Mesenchymal stem cell (in vitro differentiated cells and primary cell): Measurements from ENCODE around the gene MGMT.

Experiments
- DNase-seq: peaks from one replicate; pipeline ENCODE4 v3.0.0-alpha.2; 2013
- H2AFZ ChIP-seq: one replicate; pipeline ENCODE4 v1.6.1; 2013; ENCODE audit warnings: low read depth, mild to moderate bottlenecking, control low read depth, inconsistent platforms, low read length, moderate library complexity
- H2AK5ac ChIP-seq: 2 replicates; pipeline ENCODE4 v1.6.1; 2013; ENCODE audit warnings: low read length, moderate library complexity, mild to moderate bottlenecking, inconsistent platforms; ENCODE audit not compliant: severe bottlenecking
- H2BK120ac ChIP-seq: one replicate; pipeline ENCODE4 v1.6.1; 2013; ENCODE audit warnings: low read depth, mild to moderate bottlenecking, inconsistent platforms, low read length, moderate library complexity
- H2BK12ac ChIP-seq, 2 experiments: one replicate each; pipeline ENCODE4 v1.6.1; 2013; ENCODE audit warnings: inconsistent platforms in 2 of 2, low read length in 2 of 2, mild to moderate bottlenecking in 2 of 2, moderate library complexity in 2 of 2, control low read depth in 1 of 2
- H2BK15ac ChIP-seq: one replicate; pipeline ENCODE4 v1.6.1; 2013; ENCODE audit warnings: mild to moderate bottlenecking, low read depth, inconsistent platforms; ENCODE audit not compliant: poor library complexity, severe bottlenecking
- H2BK5ac ChIP-seq: 2 replicates; pipeline ENCODE4 v1.6.1; 2013; ENCODE audit warnings: low read depth, mild to moderate bottlenecking, low read length, control low read depth, inconsistent platforms; ENCODE audit not compliant: poor library complexity, severe bottlenecking
- H3K14ac ChIP-seq, 2 experiments: one replicate each; pipeline ENCODE4 v1.6.1; 2013; ENCODE audit warnings: inconsistent platforms in 2 of 2, low read length in 2 of 2, control low read depth in 1 of 2, mild to moderate bottlenecking in 1 of 2, moderate library complexity in 1 of 2
- H3K18ac ChIP-seq, 2 experiments: one replicate each; pipeline ENCODE4 v1.6.1; 2013; ENCODE audit warnings: inconsistent platforms in 2 of 2, low read length in 2 of 2, control low read depth in 1 of 2, low read depth in 1 of 2, mild to moderate bottlenecking in 1 of 2
- H3K23ac ChIP-seq, 2 experiments: one replicate each; pipeline ENCODE4 v1.6.1; 2013; ENCODE audit warnings: inconsistent platforms in 2 of 2, low read length in 2 of 2, mild to moderate bottlenecking in 2 of 2, moderate library complexity in 2 of 2, control low read depth in 1 of 2
- H3K27ac ChIP-seq: 2 replicates; pipeline ENCODE4 v1.5.1; 2013; ENCODE audit warnings: mild to moderate bottlenecking, moderate library complexity, low read length, control low read depth, inconsistent platforms; ENCODE audit not compliant: poor library complexity, severe bottlenecking
- H3K27me3 ChIP-seq, 2 experiments: 2 replicates each; pipeline versions ENCODE4 v1.6.1 to v1.7.0; 2013; ENCODE audit warnings: low read length in 2 of 2, mild to moderate bottlenecking in 2 of 2, moderate library complexity in 2 of 2, control low read depth in 1 of 2, inconsistent platforms in 1 of 2; ENCODE audit not compliant: control insufficient read depth in 1 of 2, insufficient read depth in 1 of 2
- H3K36me3 ChIP-seq, 2 experiments: 2 replicates each; pipeline versions ENCODE4 v1.6.1 to v1.7.0; 2013; ENCODE audit warnings: low read length in 2 of 2, control low read depth in 1 of 2, inconsistent platforms in 1 of 2, low read depth in 1 of 2, mild to moderate bottlenecking in 1 of 2; ENCODE audit not compliant: insufficient read depth in 2 of 2, control insufficient read depth in 1 of 2
- H3K4ac ChIP-seq, 2 experiments: one replicate each; pipeline ENCODE4 v1.6.1; 2013; ENCODE audit warnings: inconsistent platforms in 2 of 2, low read length in 2 of 2, mild to moderate bottlenecking in 2 of 2, moderate library complexity in 2 of 2, control low read depth in 1 of 2, low read depth in 1 of 2
- H3K4me1 ChIP-seq: 2 replicates; pipeline ENCODE4 v1.6.1; 2013; ENCODE audit warnings: low read depth, low read length, control low read depth; ENCODE audit not compliant: control insufficient read depth, insufficient read depth
- H3K4me2 ChIP-seq: 2 replicates; pipeline ENCODE4 v1.6.1; 2013; ENCODE audit warnings: low read length, mild to moderate bottlenecking, inconsistent platforms; ENCODE audit not compliant: poor library complexity, severe bottlenecking
- H3K4me3 ChIP-seq, 2 experiments: 2 replicates each; pipeline versions ENCODE4 v1.5.1 to v1.7.0; 2013; ENCODE audit warnings: low read length in 2 of 2, mild to moderate bottlenecking in 2 of 2, control low read depth in 1 of 2, low read depth in 1 of 2; ENCODE audit not compliant: insufficient read depth in 1 of 2
- H3K79me1 ChIP-seq: replicated peaks from 2 replicates; pipeline ENCODE4 v1.6.1; 2013; ENCODE audit warnings: mild to moderate bottlenecking, control low read depth, low read length, inconsistent platforms; ENCODE audit not compliant: poor library complexity, severe bottlenecking
- H3K9ac ChIP-seq: 2 replicates; pipeline ENCODE4 v1.7.0; 2013; ENCODE audit warnings: mild to moderate bottlenecking, low read length, moderate library complexity
- H3K9me3 ChIP-seq: 2 replicates; pipeline ENCODE4 v1.7.0; 2013; ENCODE audit warnings: mild to moderate bottlenecking, low read length; ENCODE audit not compliant: control insufficient read depth
- H4K8ac ChIP-seq: one replicate; pipeline ENCODE4 v1.6.1; 2013; ENCODE audit warnings: inconsistent platforms, mild to moderate bottlenecking, low read length, moderate library complexity
- H4K91ac ChIP-seq: one replicate; pipeline ENCODE4 v1.6.1; 2013; ENCODE audit warnings: mild to moderate bottlenecking, low read length, inconsistent platforms
- WGBS: methylation state at CpG from one replicate; pipeline ENCODE4 v1.1.7; 2013; ENCODE audit warnings: mixed read lengths; 5-methylcytosine and 5-hydroxymethylcytosine counted together

MGMT gene

DNA sequence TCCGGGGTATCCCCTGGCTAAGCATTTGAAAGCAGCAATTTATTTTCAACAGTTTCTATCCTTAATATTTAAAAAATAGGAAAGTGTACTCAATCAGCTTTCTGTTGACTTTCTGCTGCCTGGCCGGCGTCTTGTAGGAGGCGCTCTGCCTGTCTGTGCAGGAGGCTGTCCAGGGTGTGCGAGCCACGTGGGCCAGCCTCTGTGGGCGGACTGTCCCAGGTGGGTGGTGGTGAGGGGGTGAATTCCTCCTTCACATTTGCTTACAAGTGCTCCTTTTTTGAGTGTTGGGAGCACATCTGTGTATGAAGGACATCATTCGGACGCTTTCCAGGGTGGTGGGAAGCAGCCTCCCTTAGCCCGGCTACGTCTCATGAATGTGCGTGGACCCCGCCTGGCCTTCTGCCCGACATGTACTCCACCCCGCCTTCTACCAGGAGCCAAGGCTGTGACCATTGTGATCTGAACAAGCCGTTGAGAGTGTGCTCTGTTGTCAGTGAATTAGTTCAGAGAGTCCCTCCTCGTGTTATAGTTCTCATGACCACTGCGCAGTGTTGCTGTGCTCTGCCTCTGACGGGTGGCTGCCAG is 114.9 kb downstream of the MGMT start:
- Histone ChIP-seq H4K91ac (no peak overlapping the region), H3K9ac (no peak overlapping the region), H2BK12ac (no peak overlapping the region), H3K4me3 (no peak overlapping the region), H3K4me1 (no peaks in the 10 kb centered on the region), H2AFZ (no peak overlapping the region), H3K79me1 (peaks cover 13% of the 10 kb centered on the region), H2BK5ac (no peak overlapping the region), H3K18ac (no peak overlapping the region), H2BK120ac (no peak overlapping the region), H3K27me3 (no peaks in the 10 kb centered on the region), H2BK15ac (no peak overlapping the region), H3K27ac (no peak overlapping the region), H3K23ac (no peak overlapping the region), H4K8ac (no peak overlapping the region), H3K4me2 (no peak overlapping the region), H2AK5ac (no peak overlapping the region), H3K36me3 (no peaks in the 10 kb centered on the region), H3K4ac (no peak overlapping the region), H3K14ac (no peak overlapping the region), H3K9me3 (peaks cover 33% of the 10 kb centered on the region)
- 96% methylated on average over 18 of the region's 19 CpGs for WGBS
- no peak for DNase-seq

DNA sequence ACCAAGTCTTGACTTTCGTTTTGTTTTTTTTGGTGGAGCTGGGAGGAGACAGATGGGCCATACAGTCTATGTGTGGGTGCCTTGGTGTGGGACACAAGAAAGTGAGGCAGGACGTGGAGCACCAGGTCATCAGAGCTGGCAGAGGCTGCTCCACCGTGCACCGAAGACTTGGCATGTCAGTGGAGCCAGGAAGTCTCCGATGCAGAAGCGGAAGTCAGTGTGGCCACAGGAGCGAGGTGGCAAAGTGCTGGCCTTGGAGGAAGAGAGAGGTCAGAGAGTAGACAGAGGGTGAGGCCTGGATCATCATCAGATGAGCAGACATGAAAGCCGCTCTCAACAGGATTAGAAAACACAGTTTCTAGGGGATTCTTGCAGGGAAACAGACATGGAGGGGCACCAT is 116.8 kb downstream of the MGMT start:
- Histone ChIP-seq H3K9ac (no peak overlapping the region), H3K36me3 (peaks cover 2 to 4% of the 10 kb centered on the region in 2 experiments), H3K79me1 (peaks cover 15% of the 10 kb centered on the region), H2AK5ac (no peak overlapping the region), H3K4ac (no peak overlapping the region), H3K14ac (no peak overlapping the region), H3K23ac (no peak overlapping the region), H2AFZ (no peak overlapping the region), H3K27ac (no peak overlapping the region), H2BK15ac (no peak overlapping the region), H3K4me1 (no peaks in the 10 kb centered on the region), H4K91ac (no peak overlapping the region), H4K8ac (no peak overlapping the region), H3K9me3 (peaks cover 52% of the 10 kb centered on the region), H3K18ac (no peak overlapping the region), H3K4me2 (no peak overlapping the region), H2BK5ac (no peak overlapping the region), H3K4me3 (no peak overlapping the region), H2BK120ac (no peak overlapping the region), H2BK12ac (no peak overlapping the region), H3K27me3 (no peaks in the 10 kb centered on the region)
- DNase-seq: no peak
- 92% methylated on average over 8 of the region's 8 CpGs for WGBS

DNA sequence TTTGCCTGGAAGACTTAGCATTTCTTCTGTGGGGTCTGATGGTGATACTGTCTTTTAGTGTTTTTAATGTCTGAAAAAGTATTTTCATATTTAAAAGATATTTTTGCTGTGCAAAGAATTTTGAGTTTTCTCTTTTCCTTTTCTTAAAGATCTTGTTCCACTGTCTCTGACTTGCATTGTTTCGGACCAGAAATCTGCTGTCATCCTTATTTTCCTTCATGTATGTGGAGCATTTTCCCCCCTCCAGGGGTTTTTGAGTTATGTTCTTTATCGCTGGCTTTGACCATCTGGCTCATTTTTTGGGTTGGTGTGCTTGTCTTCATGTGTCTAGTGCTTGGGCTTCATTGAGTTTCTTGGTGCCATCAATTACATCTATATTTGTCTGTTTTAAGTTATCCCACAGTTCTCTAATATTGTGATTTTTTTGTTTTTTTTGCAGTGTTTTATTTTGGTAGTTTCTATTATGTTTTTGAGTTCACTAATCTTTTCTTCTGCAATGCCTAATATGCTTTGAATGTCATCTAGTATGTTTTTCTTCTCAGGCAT is 119.9 kb downstream of the MGMT start:
- peaks cover 9 to 11% of the 10 kb centered on the region in 2 experiments for H3K36me3 ChIP-seq
- H3K4me3 ChIP-seq: no peak overlapping the region
- WGBS: 85% methylated on average over 1 of the region's 2 CpGs
- no peak overlapping the region for H2BK12ac ChIP-seq
- peaks cover 65% of the 10 kb centered on the region for H3K9me3 ChIP-seq
- no peak overlapping the region for H2BK15ac ChIP-seq
- H2AK5ac ChIP-seq: no peak overlapping the region
- H3K18ac ChIP-seq: no peak overlapping the region
- no peak overlapping the region for H4K91ac ChIP-seq
- H3K27ac ChIP-seq: no peak overlapping the region
- DNase-seq: peak; percentile 8
- H2BK120ac ChIP-seq: no peak overlapping the region
- H3K4ac ChIP-seq: no peak overlapping the region
- H3K27me3 ChIP-seq: no peaks in the 10 kb centered on the region
- no peak overlapping the region for H3K4me2 ChIP-seq
- no peak overlapping the region for H2BK5ac ChIP-seq
- H3K23ac ChIP-seq: no peak overlapping the region
- no peak overlapping the region for H2AFZ ChIP-seq
- no peaks in the 10 kb centered on the region for H3K4me1 ChIP-seq
- H4K8ac ChIP-seq: no peak overlapping the region
- no peak overlapping the region for H3K9ac ChIP-seq
- H3K14ac ChIP-seq: no peak overlapping the region
- peaks cover 18% of the 10 kb centered on the region for H3K79me1 ChIP-seq

DNA sequence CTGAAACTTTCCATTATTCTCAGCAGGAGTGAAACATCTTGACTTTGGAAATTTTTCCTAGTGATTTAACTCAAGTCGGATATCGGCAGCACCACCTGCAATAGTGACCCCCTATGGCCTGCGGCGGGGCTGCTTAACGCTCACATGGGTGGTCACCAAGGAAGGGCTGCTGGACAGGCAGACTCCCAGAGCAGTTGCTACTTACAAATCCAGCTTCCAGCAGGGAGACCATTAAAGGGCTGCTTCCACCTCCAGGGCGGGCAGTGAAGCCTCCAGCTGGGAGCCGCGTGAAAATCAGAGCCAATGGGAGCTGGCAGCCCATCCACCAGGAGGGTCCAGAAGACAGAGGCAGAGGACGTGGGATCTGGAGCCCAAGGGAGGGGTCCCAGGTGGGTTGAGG is 122.5 kb downstream of the MGMT start:
- Histone ChIP-seq H2BK12ac (no peak overlapping the region), H3K9ac (no peak overlapping the region), H3K79me1 (peaks cover 11% of the 10 kb centered on the region), H3K23ac (no peak overlapping the region), H3K18ac (no peak overlapping the region), H4K8ac (no peak overlapping the region), H3K36me3 (peaks cover 9 to 15% of the 10 kb centered on the region in 2 experiments), H3K4me1 (no peaks in the 10 kb centered on the region), H3K4ac (no peak overlapping the region), H3K27ac (no peak overlapping the region), H3K14ac (no peak overlapping the region), H4K91ac (no peak overlapping the region), H2BK15ac (no peak overlapping the region), H3K4me3 (no peak overlapping the region), H2BK5ac (no peak overlapping the region), H2BK120ac (no peak overlapping the region), H2AFZ (no peak overlapping the region), H3K27me3 (no peaks in the 10 kb centered on the region), H3K4me2 (no peak overlapping the region), H2AK5ac (no peak overlapping the region), H3K9me3 (peaks cover 57% of the 10 kb centered on the region)
- no peak for DNase-seq
- 94% methylated on average over 9 of the region's 9 CpGs for WGBS
